Panc1 (cell line): ENCODE measurements around the gene WDR1. TPM values are rescaled to one million over a fixed set of nuclear protein-coding genes. Genes with fewer than 3 reads are reported as not detected.

Experiments
- ATAC-seq: fragments of 200-7000 bp; cut with Tn5 transposase; 2 replicates; pipeline ENCODE4 v1.9.1; 2020; ENCODE audit warnings: mild to moderate bottlenecking, moderate library complexity
- BruUV-seq: library from RNA; stranded (reverse); fragments of 400-500 nt; replicated peaks from 2 replicates; lab custom pipeline; 2021; lab: Mats Ljungman, UMichigan
- CTCF ChIA-PET: fragments of 300-600 bp; sonication (Branson Sonifier 250); formaldehyde crosslinking; loops from one replicate; lab custom pipeline; 2022; ENCODE audit warnings: antibody characterized with exemption; lab: Charles Lee
- POLR2A ChIA-PET: fragments of 300-600 bp; sonication (Branson Sonifier 250); formaldehyde crosslinking; loops from one replicate; lab custom pipeline; 2022; ENCODE audit warnings: antibody characterized with exemption; lab: Charles Lee
- DNase-seq: peaks from one replicate; pipeline ENCODE4 v3.0.0-alpha.2; 2010; ENCODE audit warnings: low read depth, low spot score
- H3K27ac ChIP-seq: 2 replicates; pipeline ENCODE4 v1.5.1; 2011; ENCODE audit warnings: mild to moderate bottlenecking, low read length, inconsistent platforms
- H3K27me3 ChIP-seq: fragments of 200-500 bp; sonication (Bioruptor generic); 2 replicates; pipeline ENCODE4 v1.6.0; 2014; ENCODE audit warnings: low read length, inconsistent platforms; ENCODE audit not compliant: control insufficient read depth, insufficient read depth
- H3K36me3 ChIP-seq: fragments of 200-500 bp; sonication (Bioruptor generic); 2 replicates; pipeline ENCODE4 v1.5.1; 2014; ENCODE audit warnings: inconsistent platforms, mild to moderate bottlenecking, low read length, moderate library complexity; ENCODE audit not compliant: control insufficient read depth, insufficient read depth
- H3K4me1 ChIP-seq: 2 replicates; pipeline ENCODE4 v1.5.1; 2011; ENCODE audit warnings: inconsistent platforms, mild to moderate bottlenecking, low read length, moderate library complexity; ENCODE audit not compliant: control insufficient read depth, insufficient read depth
- H3K4me3 ChIP-seq, 2 experiments: 2 replicates each; pipeline ENCODE4 v1.5.1; 2011 to 2012; ENCODE audit warnings: low read depth in 2 of 2, low read length in 2 of 2, mild to moderate bottlenecking in 2 of 2, inconsistent platforms in 1 of 2, moderate library complexity in 1 of 2
- H3K9me3 ChIP-seq: fragments of 200-500 bp; sonication (Bioruptor generic); 2 replicates; pipeline ENCODE4 v1.5.1; 2014; ENCODE audit warnings: low read depth, mild to moderate bottlenecking, inconsistent platforms, low read length, moderate library complexity; ENCODE audit not compliant: control insufficient read depth, insufficient read depth
- CTCF ChIP-seq: fragments of 450-650 bp; IDR thresholded peaks from 2 replicates; pipeline ENCODE4 v1.5.1; 2017; ENCODE audit warnings: mild to moderate bottlenecking
- POLR2AphosphoS5 ChIP-seq: IDR thresholded peaks from 2 replicates; pipeline ENCODE4 v1.6.1; 2012; ENCODE audit warnings: mild to moderate bottlenecking, low read depth, low read length, moderate library complexity
- SIN3A ChIP-seq: IDR thresholded peaks from 2 replicates; pipeline ENCODE4 v1.6.1; 2012; ENCODE audit warnings: low read depth, mild to moderate bottlenecking, low read length, moderate library complexity, borderline replicate concordance; ENCODE audit not compliant: insufficient read depth
- TCF7L2 ChIP-seq: IDR thresholded peaks from 2 replicates; pipeline ENCODE4 v1.6.1; 2011; ENCODE audit warnings: mild to moderate bottlenecking, low read depth, low read length, inconsistent platforms
- in situ Hi-C: cut with HindIII; loops from 2 replicates; pipeline ENCODE4 v1.10.0; 2016; ENCODE audit warnings: low sequenced_read_pairs, low pct_unique_long_range_greater_than_20kb
- intact Hi-C: fragments of 100-400 bp; cut with micrococcal nuclease; formaldehyde crosslinking; loops from one replicate; pipeline ENCODE4 v1.10.0; 2022; ENCODE audit not compliant: unreplicated experiment
- total RNA-seq: library from RNA; stranded (reverse); gene quantifications from one replicate; pipeline ENCODE4 v1.2.1, GENCODE V29; 2021; ENCODE audit not compliant: unreplicated experiment
- TF ChIP-seq, protein P1 (sequence below), 2 experiments: IDR thresholded peaks; 2 replicates each; pipeline ENCODE4 v1.6.1; 2011 to 2012; ENCODE audit warnings: low read depth in 2 of 2, control low read depth in 1 of 2, low read length in 1 of 2, mild to moderate bottlenecking in 1 of 2, moderate library complexity in 1 of 2; ENCODE audit not compliant: insufficient read depth in 1 of 2

The WDR1 gene
- total RNA-seq, 1 experiment from 2014 or later = 260 TPM

DNA sequence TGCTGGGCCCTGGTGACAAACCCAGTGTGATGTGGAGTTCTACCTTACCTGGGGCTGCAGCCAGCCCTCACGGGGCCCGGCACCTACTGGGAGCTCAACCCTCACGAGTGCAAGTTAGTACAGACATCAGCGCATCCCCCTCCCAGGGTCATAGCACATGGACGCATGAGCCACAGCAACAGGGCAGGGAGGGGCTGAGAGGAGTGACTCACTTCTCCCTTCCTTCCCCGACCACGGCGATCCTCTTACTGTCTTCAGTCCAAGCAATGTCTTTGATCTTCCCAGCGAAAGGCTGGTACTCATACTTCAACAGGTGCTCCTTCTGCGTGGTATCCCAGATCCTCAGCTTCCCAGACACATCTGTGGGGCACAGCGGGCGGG, 17.8 kb downstream of the WDR1 start:
- ATAC-seq (no peak), DNase-seq (no peak)
- no TSS peak for BruUV-seq
- ChIA-PET CTCF (no interaction called here), POLR2A (no interaction called here)
- no peaks in the 10 kb centered on the region for H3K27me3 ChIP-seq
- H3K27ac ChIP-seq = no peak overlapping the region
- no peak overlapping the region for H3K4me3 ChIP-seq
- no peaks in the 10 kb centered on the region for H3K9me3 ChIP-seq
- H3K36me3 ChIP-seq = peaks cover 2% of the 10 kb centered on the region
- H3K4me1 ChIP-seq = no peaks in the 10 kb centered on the region
- intact Hi-C loops (no loop called here), in situ Hi-C loops (no loop called here)
- TF ChIP-seq SIN3A (no peak), CTCF (no peak), TCF7L2 (no peak), POLR2AphosphoS5 (no peak)
- TF ChIP-seq, protein P1, sequence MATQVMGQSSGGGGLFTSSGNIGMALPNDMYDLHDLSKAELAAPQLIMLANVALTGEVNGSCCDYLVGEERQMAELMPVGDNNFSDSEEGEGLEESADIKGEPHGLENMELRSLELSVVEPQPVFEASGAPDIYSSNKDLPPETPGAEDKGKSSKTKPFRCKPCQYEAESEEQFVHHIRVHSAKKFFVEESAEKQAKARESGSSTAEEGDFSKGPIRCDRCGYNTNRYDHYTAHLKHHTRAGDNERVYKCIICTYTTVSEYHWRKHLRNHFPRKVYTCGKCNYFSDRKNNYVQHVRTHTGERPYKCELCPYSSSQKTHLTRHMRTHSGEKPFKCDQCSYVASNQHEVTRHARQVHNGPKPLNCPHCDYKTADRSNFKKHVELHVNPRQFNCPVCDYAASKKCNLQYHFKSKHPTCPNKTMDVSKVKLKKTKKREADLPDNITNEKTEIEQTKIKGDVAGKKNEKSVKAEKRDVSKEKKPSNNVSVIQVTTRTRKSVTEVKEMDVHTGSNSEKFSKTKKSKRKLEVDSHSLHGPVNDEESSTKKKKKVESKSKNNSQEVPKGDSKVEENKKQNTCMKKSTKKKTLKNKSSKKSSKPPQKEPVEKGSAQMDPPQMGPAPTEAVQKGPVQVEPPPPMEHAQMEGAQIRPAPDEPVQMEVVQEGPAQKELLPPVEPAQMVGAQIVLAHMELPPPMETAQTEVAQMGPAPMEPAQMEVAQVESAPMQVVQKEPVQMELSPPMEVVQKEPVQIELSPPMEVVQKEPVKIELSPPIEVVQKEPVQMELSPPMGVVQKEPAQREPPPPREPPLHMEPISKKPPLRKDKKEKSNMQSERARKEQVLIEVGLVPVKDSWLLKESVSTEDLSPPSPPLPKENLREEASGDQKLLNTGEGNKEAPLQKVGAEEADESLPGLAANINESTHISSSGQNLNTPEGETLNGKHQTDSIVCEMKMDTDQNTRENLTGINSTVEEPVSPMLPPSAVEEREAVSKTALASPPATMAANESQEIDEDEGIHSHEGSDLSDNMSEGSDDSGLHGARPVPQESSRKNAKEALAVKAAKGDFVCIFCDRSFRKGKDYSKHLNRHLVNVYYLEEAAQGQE (IDR thresholded peaks at IDR 0.05; ENCODE audit: insufficient read depth in 1 of 2, low read depth in 2 of 2, low read length in 1 of 2) = no peak

GRCh38 chr4:10097906-10098779, 18.5 kb downstream of the WDR1 start:
- Histone ChIP-seq H3K9me3 (no peaks in the 10 kb centered on the region), H3K4me3 (no peak overlapping the region), H3K4me1 (no peaks in the 10 kb centered on the region), H3K36me3 (peaks cover 2% of the 10 kb centered on the region), H3K27me3 (no peaks in the 10 kb centered on the region), H3K27ac (no peak overlapping the region)
- in situ Hi-C loops (no loop called here), intact Hi-C loops (no loop called here)
- CTCF ChIA-PET = no interaction called here
- POLR2A ChIA-PET = no interaction called here
- ATAC-seq = no peak
- no peak for DNase-seq
- no TSS peak for BruUV-seq
- no peak for TF ChIP-seq POLR2AphosphoS5
- TF ChIP-seq, protein P1 (IDR thresholded peaks at IDR 0.05; ENCODE audit: insufficient read depth in 1 of 2, low read depth in 2 of 2, low read length in 1 of 2) = no peak
- TF ChIP-seq SIN3A = no peak
- TF ChIP-seq CTCF = no peak
- no peak for TF ChIP-seq TCF7L2
